Fibroblast of skin of left biceps (primary cell): Measurements from ENCODE around the gene TPCN1.

Source experiments
- DNase-seq, 2 experiments: peaks; one replicate each; pipeline ENCODE4 v3.0.0-alpha.2; 2013; ENCODE audit warnings: low read depth in 2 of 2

Gene TPCN1

GRCh38 chr12:113310489-113310888, 89.2 kb downstream of the TPCN1 start:
- no peak for DNase-seq

GRCh38 chr12:113314121-113314529, 92.9 kb downstream of the TPCN1 start:
- DNase-seq, result no peak

GRCh38 chr12:113315358-113315757, 94.1 kb downstream of the TPCN1 start:
- DNase-seq, result no peak

GRCh38 chr12:113316155-113316554, 94.9 kb downstream of the TPCN1 start:
- DNase-seq, result no peak

- DNase-seq, result no peak
Measured at GRCh38 chr12:113317122-113317521, 95.9 kb downstream of the TPCN1 start.

GRCh38 chr12:113318046-113318656, 96.9 kb downstream of the TPCN1 start:
- DNase-seq, result no peak

- no peak for DNase-seq
Measured at GRCh38 chr12:113318900-113319628, 97.8 kb downstream of the TPCN1 start.

- no peak for DNase-seq
Measured at GRCh38 chr12:113320401-113320800, 99.1 kb downstream of the TPCN1 start.

GRCh38 chr12:113322343-113322742, 101.1 kb downstream of the TPCN1 start:
- no peak for DNase-seq

- peak in 1 of 2 experiments; percentile 31 for DNase-seq
Measured at GRCh38 chr12:113325916-113326315, 104.7 kb downstream of the TPCN1 start.

- DNase-seq, result no peak
Measured at GRCh38 chr12:113326775-113327395, 105.6 kb downstream of the TPCN1 start.

GRCh38 chr12:113328368-113328889, 107.2 kb downstream of the TPCN1 start:
- no peak for DNase-seq

- no peak for DNase-seq
Measured at GRCh38 chr12:113329022-113329790, 107.9 kb downstream of the TPCN1 start.

GRCh38 chr12:113329791-113330417, 108.6 kb downstream of the TPCN1 start:
- no peak for DNase-seq

- no peak for DNase-seq
Measured at GRCh38 chr12:113330505-113330904, 109.2 kb downstream of the TPCN1 start.

GRCh38 chr12:113332688-113333417, 111.6 kb downstream of the TPCN1 start:
- DNase-seq, result no peak

GRCh38 chr12:113333418-113333750, 112.1 kb downstream of the TPCN1 start:
- DNase-seq, result no peak

- no peak for DNase-seq
Measured at GRCh38 chr12:113333877-113334785, 112.9 kb downstream of the TPCN1 start.

- no peak for DNase-seq
Measured at GRCh38 chr12:113334786-113335539, 113.7 kb downstream of the TPCN1 start, which contains the start of gene SLC8B1. TSS of gene SLC8B1 (minus strand) at chr12:113335109. CDS start at chr12:113332878, 2,231 bp downstream.
